OCI-LY7 (cell line): ENCODE data around the gene NREP. TPM values are rescaled to one million over a fixed set of nuclear protein-coding genes. Genes with fewer than 3 reads are reported as not detected.

Experiments used
- BruUV-seq: library from RNA; stranded (reverse); fragments of 400-500 nt; replicated peaks from 2 replicates; lab custom pipeline; 2021; lab: Mats Ljungman, UMichigan
- CTCF ChIA-PET: fragments of 300-600 bp; sonication (Branson Sonifier 250); formaldehyde crosslinking; loops from one replicate; lab custom pipeline; 2022; ENCODE audit warnings: antibody characterized with exemption; ENCODE audit not compliant: unreplicated experiment; lab: Charles Lee
- POLR2A ChIA-PET: fragments of 300-600 bp; sonication (Branson Sonifier 250); formaldehyde crosslinking; loops from one replicate; lab custom pipeline; 2022; ENCODE audit warnings: antibody characterized with exemption; lab: Charles Lee
- DNase-seq: peaks from one replicate; pipeline ENCODE4 v3.0.0-alpha.2; 2015; ENCODE audit warnings: low spot score
- H2AFZ ChIP-seq: fragments of 200-600 bp; sonication (generic), shearing (Covaris generic); 2 replicates; pipeline ENCODE4 v1.6.1; 2014; ENCODE audit warnings: mild to moderate bottlenecking, antibody characterized with exemption, low read length, moderate library complexity
- H3K27ac ChIP-seq: fragments of 200-600 bp; sonication (generic); 2 replicates; pipeline ENCODE4 v1.5.1; 2014; ENCODE audit warnings: mixed run types, low read depth, mild to moderate bottlenecking, moderate library complexity, low read length, inconsistent platforms; ENCODE audit not compliant: poor library complexity, severe bottlenecking
- H3K36me3 ChIP-seq: fragments of 200-600 bp; sonication (generic); 2 replicates; pipeline ENCODE4 v1.6.1; 2014; ENCODE audit warnings: mild to moderate bottlenecking, antibody characterized with exemption, low read length, moderate library complexity, mixed read lengths; ENCODE audit not compliant: insufficient read depth
- H3K4me1 ChIP-seq: fragments of 200-600 bp; sonication (generic); 2 replicates; pipeline ENCODE4 v1.5.1; 2014; ENCODE audit warnings: mild to moderate bottlenecking, low read length; ENCODE audit not compliant: insufficient read depth, poor library complexity, severe bottlenecking
- H3K4me2 ChIP-seq: fragments of 200-600 bp; sonication (generic); 2 replicates; pipeline ENCODE4 v1.6.1; 2014; ENCODE audit warnings: mild to moderate bottlenecking, low read length
- H3K4me3 ChIP-seq: fragments of 200-600 bp; sonication (generic); 2 replicates; pipeline ENCODE4 v1.5.1; 2014; ENCODE audit warnings: mild to moderate bottlenecking, low read depth, low read length; ENCODE audit not compliant: poor library complexity, severe bottlenecking
- H3K79me2 ChIP-seq: fragments of 200-600 bp; sonication (generic); 2 replicates; pipeline ENCODE4 v1.6.1; 2016; ENCODE audit warnings: low read depth, mild to moderate bottlenecking, low read length, moderate library complexity, mixed read lengths; ENCODE audit not compliant: insufficient read depth
- H3K9me2 ChIP-seq: fragments of 200-600 bp; sonication (generic); 2 replicates; pipeline ENCODE4 v1.6.1; 2016; ENCODE audit warnings: mild to moderate bottlenecking, low read length, mixed read lengths; ENCODE audit not compliant: insufficient read depth
- H3K9me3 ChIP-seq: fragments of 200-600 bp; sonication (generic); 2 replicates; pipeline ENCODE4 v1.6.1; 2014; ENCODE audit warnings: mild to moderate bottlenecking, mixed run types, low read length, mixed read lengths
- H4K20me1 ChIP-seq: fragments of 200-600 bp; sonication (generic); 2 replicates; pipeline ENCODE4 v1.6.1; 2014; ENCODE audit warnings: mild to moderate bottlenecking, antibody characterized with exemption, low read length, moderate library complexity, mixed read lengths; ENCODE audit not compliant: insufficient read depth
- EZH2phosphoT487 ChIP-seq: fragments of 200-600 bp; sonication (generic); IDR thresholded peaks from 2 replicates; pipeline ENCODE4 v1.6.1; 2018; ENCODE audit warnings: low read depth, borderline replicate concordance, mild to moderate bottlenecking, mixed run types, antibody characterized with exemption, low read length, moderate library complexity, mixed read lengths
- intact Hi-C: fragments of 100-400 bp; cut with micrococcal nuclease; formaldehyde crosslinking; loops from one replicate; pipeline ENCODE4 v1.10.0; 2022; ENCODE audit not compliant: unreplicated experiment
- total RNA-seq, 2 experiments: library from RNA; depleted of rRNA in 1 of 2; stranded (reverse); fragments of >200 nt in 1 of 2; shearing (Covaris generic) in 1 of 2; gene quantifications; 2 replicates each; pipeline ENCODE4 v1.2.3, GENCODE V29; 2014 to 2022
- TF ChIP-seq, protein P1 (sequence below): fragments of 200-600 bp; sonication (generic); conservative IDR thresholded peaks from 2 replicates; pipeline ENCODE4 v1.5.1; 2014; ENCODE audit warnings: mild to moderate bottlenecking, antibody characterized with exemption, low read length, moderate library complexity, mixed read lengths

The NREP gene
- total RNA-seq, 2 experiments from 2014 or later: 40.0 to 100 TPM

- Histone ChIP-seq H4K20me1 (0 out of 2 replicates have a peak, but pooled peaks cover 2% of the 10 kb centered on the region), H3K9me3 (no peaks in the 10 kb centered on the region), H3K4me1 (peaks cover 31% of the 10 kb centered on the region), H3K27ac (no peak overlapping the region), H2AFZ (no peak overlapping the region), H3K4me3 (no peak overlapping the region), H3K36me3 (peaks cover 45% of the 10 kb centered on the region), H3K9me2 (no peaks in the 10 kb centered on the region), H3K79me2 (no peaks in the 10 kb centered on the region), H3K4me2 (no peak overlapping the region)
- BruUV-seq: no TSS peak
- TF ChIP-seq, protein P1, sequence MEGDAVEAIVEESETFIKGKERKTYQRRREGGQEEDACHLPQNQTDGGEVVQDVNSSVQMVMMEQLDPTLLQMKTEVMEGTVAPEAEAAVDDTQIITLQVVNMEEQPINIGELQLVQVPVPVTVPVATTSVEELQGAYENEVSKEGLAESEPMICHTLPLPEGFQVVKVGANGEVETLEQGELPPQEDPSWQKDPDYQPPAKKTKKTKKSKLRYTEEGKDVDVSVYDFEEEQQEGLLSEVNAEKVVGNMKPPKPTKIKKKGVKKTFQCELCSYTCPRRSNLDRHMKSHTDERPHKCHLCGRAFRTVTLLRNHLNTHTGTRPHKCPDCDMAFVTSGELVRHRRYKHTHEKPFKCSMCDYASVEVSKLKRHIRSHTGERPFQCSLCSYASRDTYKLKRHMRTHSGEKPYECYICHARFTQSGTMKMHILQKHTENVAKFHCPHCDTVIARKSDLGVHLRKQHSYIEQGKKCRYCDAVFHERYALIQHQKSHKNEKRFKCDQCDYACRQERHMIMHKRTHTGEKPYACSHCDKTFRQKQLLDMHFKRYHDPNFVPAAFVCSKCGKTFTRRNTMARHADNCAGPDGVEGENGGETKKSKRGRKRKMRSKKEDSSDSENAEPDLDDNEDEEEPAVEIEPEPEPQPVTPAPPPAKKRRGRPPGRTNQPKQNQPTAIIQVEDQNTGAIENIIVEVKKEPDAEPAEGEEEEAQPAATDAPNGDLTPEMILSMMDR: no peak
- no peak for TF ChIP-seq EZH2phosphoT487
- intact Hi-C loops: no loop called here
- POLR2A ChIA-PET: interaction anchor here (0.6 to 2.2 kb wide), 7 partner anchors 8 to 1150 kb away, joined by 3 to 6 read pairs (median 3); no protein-coding TSS in a partner anchor
- CTCF ChIA-PET: interaction anchor here (0.6 kb wide), 1 partner anchor 14 kb away, joined by 3 read pairs; no protein-coding TSS in a partner anchor
- DNase-seq: no peak
Observed at GRCh38 chr5:111735583-111736270, 21.3 kb downstream of the NREP start.

DNA sequence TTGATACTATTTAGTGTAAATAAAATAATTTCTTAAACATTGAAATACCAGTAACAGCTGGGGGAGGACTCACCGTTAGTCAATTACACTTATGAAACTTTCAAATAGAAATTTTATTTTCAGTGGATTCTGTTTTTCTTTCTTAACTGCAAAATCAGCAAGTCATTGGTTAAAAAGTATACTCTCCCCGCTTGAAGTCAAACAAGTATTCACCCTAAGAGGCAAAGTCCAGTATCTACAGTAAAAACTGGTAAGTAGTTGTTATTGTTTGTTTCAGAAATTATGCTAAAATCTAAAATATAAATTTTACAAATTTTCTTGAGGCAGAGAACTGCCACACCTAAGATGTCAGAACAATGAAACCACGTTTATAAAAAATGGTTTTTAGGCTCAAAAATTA lies 22.4 kb downstream of the NREP start:
- BruUV-seq: no TSS peak
- H3K4me2 ChIP-seq: no peak overlapping the region
- DNase-seq: no peak
- no peaks in the 10 kb centered on the region for H4K20me1 ChIP-seq
- CTCF ChIA-PET: no interaction called here
- H2AFZ ChIP-seq: no peak overlapping the region
- TF ChIP-seq, protein P1: no peak
- no peak overlapping the region for H3K27ac ChIP-seq
- POLR2A ChIA-PET: interaction anchor here (0.6 to 1.5 kb wide), 3 partner anchors 10 to 39 kb away, joined by 3 read pairs; no protein-coding TSS in a partner anchor
- H3K79me2 ChIP-seq: no peaks in the 10 kb centered on the region
- no peaks in the 10 kb centered on the region for H3K9me2 ChIP-seq
- H3K9me3 ChIP-seq: no peaks in the 10 kb centered on the region
- peaks cover 19% of the 10 kb centered on the region for H3K4me1 ChIP-seq
- intact Hi-C loops: no loop called here
- H3K4me3 ChIP-seq: no peak overlapping the region
- peaks cover 46% of the 10 kb centered on the region for H3K36me3 ChIP-seq

- Histone ChIP-seq H2AFZ (no peak overlapping the region), H3K9me3 (no peaks in the 10 kb centered on the region), H3K9me2 (no peaks in the 10 kb centered on the region), H3K79me2 (no peaks in the 10 kb centered on the region), H3K36me3 (peaks cover 46% of the 10 kb centered on the region), H4K20me1 (no peaks in the 10 kb centered on the region), H3K27ac (no peak overlapping the region), H3K4me3 (no peak overlapping the region), H3K4me2 (no peak overlapping the region), H3K4me1 (peaks cover 13% of the 10 kb centered on the region)
- no TSS peak for BruUV-seq
- TF ChIP-seq EZH2phosphoT487: no peak
- TF ChIP-seq, protein P1: no peak
- intact Hi-C loops: no loop called here
- CTCF ChIA-PET: no interaction called here
- POLR2A ChIA-PET: interaction anchor here (0.7 kb wide), 1 partner anchor 118 kb away, joined by 3 read pairs; no protein-coding TSS in a partner anchor
- DNase-seq: no peak
Observed at GRCh38 chr5:111734013-111734412, 23.0 kb downstream of the NREP start.
